Left lobe of liver (tissue), 2 donors: ENCODE data around the gene STK25. TPM values are rescaled to one million over a fixed set of nuclear protein-coding genes. Genes with fewer than 3 reads are reported as not detected.

ENCODE experiments used
- ATAC-seq: fragments of 200-7000 bp; cut with Tn5 transposase; one replicate; pipeline ENCODE4 v1.9.1; 2020; ENCODE audit warnings: mild to moderate bottlenecking, moderate library complexity
- DNase-seq: peaks from one replicate; pipeline ENCODE4 v3.0.0-alpha.2; 2020; ENCODE audit warnings: low spot score
- total RNA-seq: library from RNA; stranded (reverse); gene quantifications from one replicate; pipeline ENCODE4 v1.2.1, GENCODE V29; 2021
- donor health status: DM: no; HTN: no; CAD: no; lungs with moderate emphysema.
- donor health status: DM: no; HTN: yes; CAD: no.

STK25 gene
- total RNA-seq: 65.5 TPM

- DNase-seq (peak; percentile 99), ATAC-seq (peak; percentile 94)
These were observed at the start of gene STK25 for GRCh38 chr2:241508240-241509154. STK25 (minus strand) TSS chr2:241508584; CDS start chr2:241508035, 549 bp downstream.

- DNase-seq (no peak), ATAC-seq (no peak)
These were observed 48.4 kb upstream of the STK25 start for GRCh38 chr2:241556746-241557145.

- no peak for DNase-seq
- no peak for ATAC-seq
These were observed 47.3 kb upstream of the STK25 start for GRCh38 chr2:241555711-241556110.

- no peak for ATAC-seq
- DNase-seq: no peak
These were observed 46.4 kb upstream of the STK25 start for GRCh38 chr2:241554610-241555322.

GRCh38 chr2:241553981-241554380 lies 45.6 kb upstream of the STK25 start:
- DNase-seq: no peak
- ATAC-seq: no peak

- no peak for DNase-seq
- no peak for ATAC-seq
These were observed 45.1 kb upstream of the STK25 start for GRCh38 chr2:241553512-241553830.

GRCh38 chr2:241551998-241552737 lies 43.8 kb upstream of the STK25 start:
- ATAC-seq (peak; percentile 38), DNase-seq (no peak)

- no peak for ATAC-seq
- no peak for DNase-seq
These were observed 43.2 kb upstream of the STK25 start for GRCh38 chr2:241551599-241551997.

GRCh38 chr2:241550616-241551580 lies 42.5 kb upstream of the STK25 start:
- no peak for DNase-seq
- ATAC-seq: no peak

- ATAC-seq: no peak
- DNase-seq: no peak
These were observed 40.1 kb upstream of the STK25 start for GRCh38 chr2:241548451-241548835.

GRCh38 chr2:241547781-241548450 lies 39.5 kb upstream of the STK25 start:
- ATAC-seq: no peak
- no peak for DNase-seq

GRCh38 chr2:241546771-241547498 lies 38.6 kb upstream of the STK25 start:
- ATAC-seq (no peak), DNase-seq (no peak)

- DNase-seq: no peak
These were observed 37.4 kb upstream of the STK25 start for GRCh38 chr2:241545523-241546473.

GRCh38 chr2:241545106-241545505 lies 36.7 kb upstream of the STK25 start:
- no peak for ATAC-seq
- no peak for DNase-seq

More at GRCh38 chr2:241545523-241546473, 37.4 kb upstream of the STK25 start:
- ATAC-seq: no peak

GRCh38 chr2:241542278-241542605 lies 33.9 kb upstream of the STK25 start:
- peak; percentile 57 for ATAC-seq
- no peak for DNase-seq

GRCh38 chr2:241541564-241542277 lies 33.3 kb upstream of the STK25 start:
- ATAC-seq (peak; percentile 52), DNase-seq (no peak)

GRCh38 chr2:241540771-241541561 lies 32.6 kb upstream of the STK25 start:
- DNase-seq (no peak), ATAC-seq (peak; percentile 68)
